Measurements from ENCODE around the gene CLIC5.

- TF ChIP-seq CTCF (IDR thresholded peaks at IDR 0.05): no peak
- TF ChIP-seq POLR2A (IDR thresholded peaks at IDR 0.05): no peak
- TF ChIP-seq EP300 (IDR thresholded peaks at IDR 0.05): no peak
Observed at GRCh38 chr6:46014511-46015118, 1.0 kb downstream of the CLIC5 start.

All from gastroesophageal sphincter (tissue), 3 donors.